ENCODE data around the gene NPIPB6.
"Not testable (repeated sequence)": the region's sequence is repeated elsewhere in the genome, so short reads cannot be mapped to it uniquely, and the experiment has no call there.

NPIPB6 gene

DNA sequence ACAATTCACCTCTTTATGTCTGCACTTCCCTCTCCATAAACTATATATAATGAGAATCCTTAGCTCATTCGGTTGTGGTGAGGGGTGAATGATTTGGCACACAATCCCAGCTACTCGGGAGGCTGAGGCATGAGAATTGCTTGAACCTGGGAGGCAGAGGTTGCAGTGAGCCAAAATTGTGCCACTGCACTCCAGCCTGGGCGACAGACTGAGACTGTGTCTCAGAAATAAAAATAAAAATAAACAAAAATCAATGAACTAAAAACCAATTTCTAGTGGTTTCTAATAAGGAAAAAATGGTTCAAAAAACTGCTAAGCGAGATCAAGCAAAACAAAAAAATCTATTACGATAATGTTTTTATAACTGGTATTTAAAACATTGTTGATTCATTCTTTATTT lies at the start of gene NPIPB6:
Gene NPIPB6 (minus strand): TSS at position 101 of the 400 bp plus-strand sequence. CDS start 686 bp downstream, outside the sequence.
- not testable (repeated sequence) for H3K4me3 Mint-ChIP-seq, H3K27ac Mint-ChIP-seq, H3K9me3 Mint-ChIP-seq, H3K4me1 Mint-ChIP-seq, H3K36me3 Mint-ChIP-seq, H3K27me3 Mint-ChIP-seq

GRCh38 chr16:28403220-28404072 lies 40.1 kb upstream of the NPIPB6 start, which contains the start of gene EIF3CL:
TSS of gene EIF3CL (minus strand) at chr16:28403841. CDS start at chr16:28403618, 223 bp downstream.
- not testable (repeated sequence) for H3K4me1 Mint-ChIP-seq, H3K9me3 Mint-ChIP-seq, H3K27ac Mint-ChIP-seq, H3K36me3 Mint-ChIP-seq, H3K27me3 Mint-ChIP-seq
- peak within 1 kb of the TSS; percentile 59 for H3K4me3 Mint-ChIP-seq

DNA sequence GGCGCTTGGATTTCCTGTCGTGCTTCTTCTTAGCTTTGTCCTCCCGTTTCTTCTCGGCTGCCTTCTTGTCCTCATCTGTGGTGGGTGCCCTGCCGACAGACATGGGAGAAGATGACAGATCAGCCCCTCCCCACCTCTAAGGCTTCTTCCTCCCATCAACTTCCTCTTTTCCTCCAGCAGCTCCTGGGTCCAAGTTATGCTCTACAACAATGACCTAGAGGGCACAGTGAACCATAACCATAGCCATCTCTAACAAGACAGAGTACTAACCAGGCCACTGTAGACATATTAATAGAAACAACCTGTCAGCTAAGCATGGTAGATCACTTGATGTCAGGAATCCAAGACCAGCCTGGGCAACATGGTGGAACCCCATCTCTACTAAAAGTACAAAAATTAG lies 28.7 kb upstream of the NPIPB6 start:
- not testable (repeated sequence) for H3K9me3 Mint-ChIP-seq, H3K27me3 Mint-ChIP-seq, H3K4me3 Mint-ChIP-seq, H3K36me3 Mint-ChIP-seq, H3K27ac Mint-ChIP-seq, H3K4me1 Mint-ChIP-seq

DNA sequence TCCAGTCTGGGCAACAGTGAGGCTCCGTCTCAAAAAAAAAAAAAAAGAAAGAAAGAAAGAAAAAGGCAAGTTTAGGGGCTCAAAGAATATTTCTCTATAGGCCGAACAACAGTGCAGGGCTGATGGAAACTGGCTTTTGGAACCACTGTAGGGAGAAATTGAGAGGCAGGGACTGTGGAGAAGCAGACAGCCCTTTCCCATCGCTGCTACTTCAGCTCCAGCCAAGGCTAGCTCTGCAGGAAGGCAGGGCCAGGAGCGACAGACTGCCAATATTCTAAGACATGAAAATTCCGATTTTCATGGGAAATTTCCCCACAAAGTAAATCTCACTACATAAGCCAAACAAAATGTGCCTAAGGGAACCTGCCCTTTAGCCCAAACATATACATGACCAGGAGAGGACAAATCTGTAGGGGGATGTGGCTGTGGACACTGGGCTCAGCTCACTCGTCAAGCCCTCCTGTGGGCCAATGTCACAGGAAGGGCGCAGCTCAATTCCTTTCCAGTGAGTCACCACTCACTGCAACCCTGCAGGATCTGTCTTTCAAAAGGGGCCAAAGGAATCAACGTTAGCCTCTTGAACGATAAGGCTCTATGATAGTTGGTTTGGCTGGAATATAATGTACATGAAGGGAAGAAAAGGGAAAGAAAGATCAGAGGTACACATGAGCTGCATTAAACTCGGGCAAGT lies 19.0 kb upstream of the NPIPB6 start:
- not testable (repeated sequence) for H3K4me1 Mint-ChIP-seq, H3K9me3 Mint-ChIP-seq

GRCh38 chr16:28377822-28378221 lies 14.5 kb upstream of the NPIPB6 start:
- not testable (repeated sequence) for H3K27ac Mint-ChIP-seq, H3K4me1 Mint-ChIP-seq, H3K27me3 Mint-ChIP-seq, H3K36me3 Mint-ChIP-seq, H3K9me3 Mint-ChIP-seq, H3K4me3 Mint-ChIP-seq

More for the DNA sequence above, 19.0 kb upstream of the NPIPB6 start:
- not testable (repeated sequence) for H3K36me3 Mint-ChIP-seq, H3K27me3 Mint-ChIP-seq, H3K4me3 Mint-ChIP-seq, H3K27ac Mint-ChIP-seq

GRCh38 chr16:28377108-28377625 lies 13.9 kb upstream of the NPIPB6 start:
- H3K27ac Mint-ChIP-seq, H3K27me3 Mint-ChIP-seq, H3K4me3 Mint-ChIP-seq, H3K4me1 Mint-ChIP-seq, H3K9me3 Mint-ChIP-seq, H3K36me3 Mint-ChIP-seq: not testable (repeated sequence)

DNA sequence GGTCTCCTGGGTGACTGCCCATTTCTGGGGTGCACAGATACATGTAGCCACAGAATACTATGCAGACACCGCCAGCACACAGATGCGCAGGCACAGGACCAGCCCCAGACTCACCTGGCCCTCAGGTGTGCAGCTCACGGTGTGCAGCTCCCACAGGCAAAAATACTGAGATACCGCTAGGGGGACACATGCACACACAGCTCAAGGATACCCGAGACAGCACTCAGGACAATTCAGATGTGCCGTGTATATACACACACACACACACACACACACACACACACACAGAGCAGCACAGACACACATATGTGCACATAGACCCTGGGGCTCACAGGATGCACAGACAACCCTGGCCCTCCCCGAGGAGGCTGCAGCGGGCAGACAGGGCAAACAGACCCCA lies 11.8 kb upstream of the NPIPB6 start:
- H3K27ac Mint-ChIP-seq, H3K4me3 Mint-ChIP-seq, H3K9me3 Mint-ChIP-seq, H3K27me3 Mint-ChIP-seq, H3K36me3 Mint-ChIP-seq, H3K4me1 Mint-ChIP-seq: not testable (repeated sequence)

GRCh38 chr16:28374281-28374680 lies 11.0 kb upstream of the NPIPB6 start:
- not testable (repeated sequence) for H3K4me3 Mint-ChIP-seq, H3K27me3 Mint-ChIP-seq, H3K9me3 Mint-ChIP-seq, H3K4me1 Mint-ChIP-seq, H3K36me3 Mint-ChIP-seq, H3K27ac Mint-ChIP-seq

DNA sequence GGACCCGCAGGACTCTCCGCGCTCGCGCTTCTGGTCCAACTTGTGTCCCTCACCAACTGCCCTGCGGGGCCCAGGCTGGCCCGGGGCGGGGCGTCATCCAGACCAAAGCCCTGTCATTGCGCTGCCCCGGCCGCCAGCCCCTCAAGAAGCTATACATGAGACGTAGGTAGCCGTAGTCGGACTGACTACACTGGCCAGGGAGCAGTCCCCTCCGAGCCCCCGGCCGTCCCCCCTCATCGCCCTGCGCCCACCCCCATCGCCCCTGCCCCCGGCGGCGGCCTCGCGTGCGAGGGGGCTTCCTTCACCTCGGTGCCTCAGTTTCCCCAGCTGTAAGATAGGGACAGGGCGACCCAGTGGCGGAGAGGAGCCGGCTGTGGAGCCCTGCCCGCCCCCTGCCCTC lies 4.6 kb upstream of the NPIPB6 start:
- not testable (repeated sequence) for H3K27ac Mint-ChIP-seq, H3K4me3 Mint-ChIP-seq, H3K9me3 Mint-ChIP-seq, H3K4me1 Mint-ChIP-seq, H3K27me3 Mint-ChIP-seq, H3K36me3 Mint-ChIP-seq

DNA sequence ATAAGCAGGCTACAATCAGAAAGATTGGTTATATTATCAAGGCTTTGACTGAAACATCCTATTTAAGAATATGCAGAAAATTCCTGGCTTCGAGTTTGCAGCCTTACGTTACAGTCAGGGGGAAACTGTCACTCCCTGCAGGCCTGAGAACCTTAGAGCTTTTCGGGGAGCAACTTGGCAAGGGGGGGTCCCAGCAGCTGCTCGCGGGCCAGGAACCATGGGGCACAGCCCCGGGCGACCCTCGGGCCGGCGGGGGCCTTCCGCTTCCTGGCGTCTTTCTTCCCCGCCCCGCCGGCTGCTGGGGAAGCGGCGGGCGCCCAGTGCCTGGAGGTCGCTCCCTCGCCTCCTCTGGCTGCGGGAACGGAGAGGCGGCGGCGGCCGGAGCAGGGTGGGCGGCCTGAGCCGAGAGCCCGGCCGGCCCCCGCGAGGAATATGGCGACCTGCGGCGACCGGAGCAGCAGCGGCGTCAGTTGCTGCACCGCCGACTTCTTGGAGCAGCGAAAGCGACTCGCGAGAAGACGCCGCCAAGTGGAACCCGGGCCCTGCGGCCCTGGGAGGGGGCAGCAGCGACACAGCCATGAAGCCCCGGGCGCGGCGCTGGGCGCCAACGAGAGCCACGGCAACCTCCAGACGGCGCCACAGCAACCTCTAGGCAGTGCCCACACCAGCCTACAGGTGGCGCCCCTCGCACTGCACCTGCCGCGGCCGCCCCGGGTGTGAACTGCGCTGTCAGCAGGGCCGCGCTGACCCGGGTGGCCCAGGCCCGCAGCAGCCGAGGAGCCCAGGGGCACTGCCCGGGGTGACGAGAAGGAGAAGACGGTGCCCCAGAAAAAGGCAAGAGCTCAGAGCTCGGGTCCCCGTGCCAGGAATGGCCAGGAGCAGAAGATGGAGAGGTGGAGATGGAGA lies 1.2 kb upstream of the NPIPB6 start:
- H3K9me3 Mint-ChIP-seq, H3K36me3 Mint-ChIP-seq, H3K27ac Mint-ChIP-seq, H3K4me3 Mint-ChIP-seq, H3K27me3 Mint-ChIP-seq, H3K4me1 Mint-ChIP-seq: not testable (repeated sequence)

DNA sequence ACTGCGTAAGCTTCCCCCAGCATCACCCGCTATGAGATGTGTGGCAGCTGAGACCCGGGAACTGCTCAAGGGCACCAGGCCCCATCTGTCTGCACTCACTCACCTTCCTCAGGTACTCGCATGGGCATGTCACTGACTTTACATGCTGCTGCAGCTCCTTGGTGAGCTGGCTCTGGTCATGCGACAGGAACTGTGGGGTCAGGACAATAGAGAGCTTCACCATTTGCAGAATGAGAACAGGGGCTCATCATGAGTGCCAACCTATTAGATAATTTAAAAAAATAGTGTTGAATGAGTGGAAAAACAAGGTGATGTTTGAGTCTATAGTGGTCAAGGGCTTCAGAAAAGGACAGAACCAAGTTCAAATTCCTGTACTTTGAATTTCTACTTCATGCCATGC lies 708 bp downstream of the NPIPB6 start:
- H3K4me1 Mint-ChIP-seq, H3K27ac Mint-ChIP-seq, H3K9me3 Mint-ChIP-seq, H3K4me3 Mint-ChIP-seq, H3K27me3 Mint-ChIP-seq, H3K36me3 Mint-ChIP-seq: not testable (repeated sequence)

GRCh38 chr16:28338230-28338629 lies 25.1 kb downstream of the NPIPB6 start:
- not testable (repeated sequence) for H3K27ac Mint-ChIP-seq, H3K27me3 Mint-ChIP-seq, H3K9me3 Mint-ChIP-seq, H3K4me3 Mint-ChIP-seq, H3K4me1 Mint-ChIP-seq, H3K36me3 Mint-ChIP-seq

GRCh38 chr16:28336940-28337710 lies 26.2 kb downstream of the NPIPB6 start:
- not testable (repeated sequence) for H3K27ac Mint-ChIP-seq, H3K36me3 Mint-ChIP-seq, H3K9me3 Mint-ChIP-seq, H3K4me3 Mint-ChIP-seq, H3K4me1 Mint-ChIP-seq, H3K27me3 Mint-ChIP-seq

DNA sequence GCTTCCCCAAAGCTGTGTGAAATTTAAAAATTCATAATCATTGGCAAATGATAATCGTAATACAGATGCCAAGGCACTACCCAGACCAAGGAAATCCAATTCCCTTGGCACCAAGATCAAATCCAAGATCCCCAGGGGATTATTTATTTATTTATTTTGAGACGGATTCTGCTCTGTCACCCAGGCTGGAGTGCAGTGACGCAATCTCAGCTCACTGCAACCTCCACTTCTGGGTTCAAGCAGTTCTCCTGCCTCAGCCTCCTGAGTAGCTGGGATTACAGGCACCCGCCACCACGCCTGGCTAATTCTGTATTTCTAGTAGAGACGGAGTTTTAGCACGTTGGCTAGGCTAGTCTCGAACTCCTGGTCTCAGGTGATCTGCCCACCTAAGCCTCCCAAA lies 27.6 kb downstream of the NPIPB6 start:
- not testable (repeated sequence) for H3K9me3 Mint-ChIP-seq, H3K4me1 Mint-ChIP-seq, H3K27me3 Mint-ChIP-seq, H3K36me3 Mint-ChIP-seq, H3K4me3 Mint-ChIP-seq, H3K27ac Mint-ChIP-seq

DNA sequence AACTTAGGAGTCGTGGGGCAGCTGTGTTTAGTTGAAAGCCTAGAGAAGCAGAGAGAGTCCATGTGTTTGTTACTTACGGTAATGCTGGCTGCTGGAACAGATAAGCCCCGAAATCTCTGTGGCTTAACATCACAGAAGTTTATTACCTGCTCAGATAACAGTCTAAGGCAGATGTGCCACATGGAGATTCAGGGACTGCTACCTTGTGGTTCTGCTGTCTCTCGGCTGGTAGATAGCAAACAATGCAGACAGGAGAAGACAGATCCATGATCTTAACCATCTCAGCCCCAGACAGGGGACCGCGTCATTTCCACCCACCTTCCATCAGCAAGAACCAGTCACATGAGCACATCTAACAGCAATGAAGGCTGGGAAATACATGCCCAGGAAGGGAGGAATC lies 30.7 kb downstream of the NPIPB6 start:
- not testable (repeated sequence) for H3K4me1 Mint-ChIP-seq, H3K27me3 Mint-ChIP-seq, H3K4me3 Mint-ChIP-seq, H3K27ac Mint-ChIP-seq, H3K36me3 Mint-ChIP-seq, H3K9me3 Mint-ChIP-seq
